LNCaP clone FGC (cell line): ENCODE results near the gene SLAMF8.

Experiments used
- DNase-seq: peaks from one replicate; pipeline ENCODE4 v3.0.0-alpha.2; 2011; ENCODE audit warnings: low read depth
- H3K4me3 ChIP-seq: 2 replicates; pipeline ENCODE4 v1.5.1; 2011; ENCODE audit warnings: mild to moderate bottlenecking, low read depth, low read length, control low read depth
- CTCF ChIP-seq: IDR thresholded peaks from 2 replicates; pipeline ENCODE4 v1.5.1; 2012; ENCODE audit warnings: mild to moderate bottlenecking; ENCODE audit not compliant: control insufficient read depth, insufficient read depth; ENCODE audit errors: extremely low read depth

SLAMF8 gene

GRCh38 chr1:159866905-159867663, 40.4 kb downstream of the SLAMF8 start:
- no peak overlapping the region for H3K4me3 ChIP-seq
- DNase-seq: no peak
- no peak for TF ChIP-seq CTCF

DNA sequence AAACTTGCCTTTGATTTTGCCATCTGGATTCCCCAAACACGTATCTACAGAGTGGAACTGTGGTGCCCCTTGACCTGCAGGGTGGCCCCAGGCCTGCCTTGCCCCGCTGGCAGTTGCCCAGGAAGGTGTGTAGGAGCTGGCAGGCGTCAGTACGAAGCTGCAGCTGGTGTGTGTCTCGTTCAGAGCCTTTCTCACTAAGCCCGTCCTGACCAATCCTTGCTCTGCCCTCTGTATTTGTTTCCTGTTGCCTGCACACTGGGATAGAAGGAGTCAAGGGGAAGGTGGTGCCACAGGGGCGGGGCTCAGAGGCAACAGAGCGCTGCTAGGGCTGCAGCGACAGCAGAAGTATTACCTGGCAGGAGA, 41.0 kb downstream of the SLAMF8 start:
- peak; percentile 78 for DNase-seq
- no peak overlapping the region for H3K4me3 ChIP-seq

DNA sequence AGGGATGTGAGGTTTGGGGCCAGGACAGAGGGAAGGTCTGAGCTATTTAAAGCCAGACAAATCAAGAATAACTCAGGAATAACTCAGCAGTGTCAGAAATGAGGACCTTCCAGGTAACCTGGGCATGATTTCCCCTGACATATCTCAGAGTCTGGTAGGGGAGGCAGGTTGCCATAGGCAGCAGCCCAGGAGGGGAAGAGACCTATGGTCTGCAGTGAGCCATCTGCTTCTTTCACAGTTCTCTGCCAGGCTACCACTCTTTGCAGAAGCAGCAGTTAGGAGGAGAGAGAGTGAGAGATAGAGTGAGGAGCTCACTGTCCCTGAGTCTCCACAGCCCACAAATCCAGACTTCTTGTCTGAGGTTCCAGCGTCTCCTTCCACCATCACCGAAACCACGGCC, 42.1 kb downstream of the SLAMF8 start:
- DNase-seq: no peak
- TF ChIP-seq CTCF: no peak
- H3K4me3 ChIP-seq: no peak overlapping the region

More for the DNA sequence above, 41.0 kb downstream of the SLAMF8 start:
- no peak for TF ChIP-seq CTCF

DNA sequence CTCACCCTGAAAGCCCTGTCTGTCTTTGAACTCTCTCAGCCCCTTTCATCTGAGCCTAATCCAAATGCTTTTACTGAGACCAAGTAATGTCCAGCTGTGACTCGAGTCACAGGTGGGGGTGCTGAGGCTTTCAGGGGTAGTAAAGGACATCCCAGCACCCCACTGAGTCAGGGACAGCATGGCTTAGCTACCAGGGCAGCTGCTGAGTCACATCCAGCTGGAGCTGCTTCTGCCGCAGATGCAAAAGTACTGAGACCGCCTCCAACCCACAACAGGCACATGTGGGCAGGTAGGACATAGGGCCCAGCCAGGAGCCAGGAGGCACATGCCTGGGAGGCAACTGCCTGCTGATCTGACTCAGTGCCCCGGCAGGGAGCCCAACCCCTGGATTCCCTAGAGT, 42.5 kb downstream of the SLAMF8 start:
- DNase-seq: no peak
- TF ChIP-seq CTCF: no peak
- H3K4me3 ChIP-seq: no peak overlapping the region

GRCh38 chr1:159869607-159870006, 42.9 kb downstream of the SLAMF8 start:
- no peak for TF ChIP-seq CTCF
- H3K4me3 ChIP-seq: no peak overlapping the region
- no peak for DNase-seq

DNA sequence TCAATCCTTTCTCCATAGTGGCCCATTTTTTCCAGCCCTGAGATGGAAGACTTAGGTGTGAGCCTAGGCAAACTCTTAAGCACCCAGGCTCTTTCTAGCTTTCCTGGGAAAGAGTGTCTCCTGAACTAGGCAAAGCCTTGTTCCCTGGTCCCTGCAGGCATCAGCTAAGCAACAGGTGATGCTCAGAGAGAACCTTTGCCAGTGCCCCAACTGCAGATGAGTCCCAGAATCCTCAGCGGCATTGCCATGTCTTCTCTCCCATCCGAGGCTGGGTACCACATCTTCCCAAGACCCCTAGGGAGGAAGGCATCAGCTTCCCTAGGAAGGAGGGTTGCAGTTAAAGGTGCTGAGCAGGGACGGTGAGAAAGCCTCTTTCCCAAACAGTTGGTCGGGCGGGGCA, 44.0 kb downstream of the SLAMF8 start:
- no peak for TF ChIP-seq CTCF
- no peak for DNase-seq
- H3K4me3 ChIP-seq: no peak overlapping the region

DNA sequence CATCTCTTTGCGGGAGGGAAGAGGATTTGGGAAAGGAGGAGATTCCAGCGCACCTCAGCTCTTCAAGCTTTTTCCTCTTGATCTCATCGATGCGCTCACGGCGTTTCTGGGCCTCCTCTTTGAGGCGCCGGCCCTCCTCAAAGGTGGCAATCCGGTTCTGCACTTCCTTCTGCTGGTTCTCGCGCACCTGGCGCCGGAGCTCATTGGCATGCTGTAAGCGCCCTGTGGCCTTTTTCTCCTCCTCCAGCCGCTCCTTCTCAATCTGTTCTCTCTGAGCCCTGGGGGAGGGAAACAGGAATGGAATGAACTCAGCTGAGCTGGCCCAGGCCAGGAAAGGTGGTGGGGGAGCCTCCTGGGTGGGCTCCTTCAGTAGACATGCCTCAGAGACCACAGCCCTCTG, 46.2 kb downstream of the SLAMF8 start:
- no peak for TF ChIP-seq CTCF
- DNase-seq: no peak
- H3K4me3 ChIP-seq: no peak overlapping the region
